Measurements from ENCODE around the gene PLXDC2. TPM values are rescaled to one million over a fixed set of nuclear protein-coding genes. Genes with fewer than 3 reads are reported as not detected.

PLXDC2 gene
- total RNA-seq, 1 donor from 2014 or later, result 0.16 TPM

- ATAC-seq (ENCODE audit: low read depth), result no peak
- DNase-seq, result no peak
- H3K27ac Mint-ChIP-seq, result no peak overlapping the region
- CTCF ChIA-PET, result no interaction called here
- no peak overlapping the region for H3K4me3 Mint-ChIP-seq
- POLR2A ChIA-PET, result no interaction called here
- H3K4me1 Mint-ChIP-seq, result no peaks in the 10 kb centered on the region
- H3K27me3 Mint-ChIP-seq, result no peaks in the 10 kb centered on the region
- H3K9me3 Mint-ChIP-seq, result no peaks in the 10 kb centered on the region
- no peak for TF ChIP-seq CTCF (IDR thresholded peaks at IDR 0.05)
- no peaks in the 10 kb centered on the region for H3K36me3 Mint-ChIP-seq (ENCODE audit: low read depth)
- intact Hi-C loops (cut with micrococcal nuclease), result no loop called here
These were observed 416.0 kb downstream of the PLXDC2 start for GRCh38 chr10:20232079-20232705.

- Mint-ChIP-seq H3K4me3 (no peak overlapping the region), H3K4me1 (no peaks in the 10 kb centered on the region), H3K36me3 (ENCODE audit: low read depth) (no peaks in the 10 kb centered on the region), H3K9me3 (no peaks in the 10 kb centered on the region), H3K27ac (no peak overlapping the region), H3K27me3 (no peaks in the 10 kb centered on the region)
- CTCF ChIA-PET, result no interaction called here
- POLR2A ChIA-PET, result no interaction called here
- ATAC-seq (ENCODE audit: low read depth) (no peak), DNase-seq (no peak)
- intact Hi-C loops (cut with micrococcal nuclease), result no loop called here
- no peak for TF ChIP-seq CTCF (IDR thresholded peaks at IDR 0.05)
These were observed 417.2 kb downstream of the PLXDC2 start for GRCh38 chr10:20233423-20233822.

GRCh38 chr10:20234579-20234978 lies 418.3 kb downstream of the PLXDC2 start:
- intact Hi-C loops (cut with micrococcal nuclease), result no loop called here
- Mint-ChIP-seq H3K27ac (no peak overlapping the region), H3K4me1 (no peaks in the 10 kb centered on the region), H3K4me3 (no peak overlapping the region), H3K9me3 (no peaks in the 10 kb centered on the region), H3K36me3 (ENCODE audit: low read depth) (no peaks in the 10 kb centered on the region), H3K27me3 (no peaks in the 10 kb centered on the region)
- ChIA-PET POLR2A (no interaction called here), CTCF (no interaction called here)
- no peak for DNase-seq
- TF ChIP-seq CTCF (IDR thresholded peaks at IDR 0.05), result no peak
- ATAC-seq (ENCODE audit: low read depth), result no peak

- ATAC-seq (ENCODE audit: low read depth) (no peak), DNase-seq (no peak)
- Mint-ChIP-seq H3K4me3 (no peak overlapping the region), H3K4me1 (no peaks in the 10 kb centered on the region), H3K27me3 (no peaks in the 10 kb centered on the region), H3K9me3 (no peaks in the 10 kb centered on the region), H3K36me3 (ENCODE audit: low read depth) (no peaks in the 10 kb centered on the region), H3K27ac (no peak overlapping the region)
- CTCF ChIA-PET, result no interaction called here
- intact Hi-C loops (cut with micrococcal nuclease), result no loop called here
- TF ChIP-seq CTCF (IDR thresholded peaks at IDR 0.05), result no peak
- POLR2A ChIA-PET, result no interaction called here
These were observed 420.9 kb downstream of the PLXDC2 start for GRCh38 chr10:20237091-20237570.

- Mint-ChIP-seq H3K4me3 (no peak overlapping the region), H3K27ac (no peak overlapping the region), H3K36me3 (ENCODE audit: low read depth) (no peaks in the 10 kb centered on the region), H3K9me3 (no peaks in the 10 kb centered on the region), H3K4me1 (no peaks in the 10 kb centered on the region), H3K27me3 (no peaks in the 10 kb centered on the region)
- ChIA-PET POLR2A (no interaction called here), CTCF (no interaction called here)
- DNase-seq (no peak), ATAC-seq (ENCODE audit: low read depth) (no peak)
- intact Hi-C loops (cut with micrococcal nuclease), result no loop called here
- no peak for TF ChIP-seq CTCF (IDR thresholded peaks at IDR 0.05)
These were observed 421.4 kb downstream of the PLXDC2 start for GRCh38 chr10:20237586-20237985.

Measured in activated B cell treated with CpG ODN at 0.5 μM for 24 hours (primary cell).